Gastrocnemius medialis (tissue), 4 donors: ENCODE results near the gene TMEM169. TPM values are rescaled to one million over a fixed set of nuclear protein-coding genes. Genes with fewer than 3 reads are reported as not detected.

ENCODE experiments used
- ATAC-seq, 2 donors: fragments of 150-250 bp; one replicate each; pipeline ENCODE4 v1.9.1; 2016
- DNase-seq, 2 donors: peaks; one replicate each; pipeline ENCODE4 v3.0.0-alpha.2; 2019
- H3K27ac ChIP-seq, 4 donors: fragments of 200-600 bp; sonication (generic); 1 replicate in 1 of 4; 2 replicates in 3 of 4; pipeline ENCODE4 v1.5.1; 2016 to 2018; ENCODE audit warnings: mild to moderate bottlenecking in 2 of 4, moderate library complexity in 1 of 4
- H3K27me3 ChIP-seq, 3 donors: fragments of 200-600 bp; sonication (generic) in 2 of 3; 1 replicate in 1 of 3; 2 replicates in 2 of 3; pipeline versions ENCODE4 v1.5.1 to v1.6.0; 2016 to 2019; ENCODE audit warnings: mild to moderate bottlenecking in 1 of 3, moderate library complexity in 1 of 3
- H3K36me3 ChIP-seq, 2 donors: fragments of 200-600 bp; sonication (generic) in 1 of 2; one replicate each; pipeline ENCODE4 v1.5.1; 2017 to 2018
- H3K4me1 ChIP-seq, 2 donors: fragments of 200-600 bp; sonication (generic) in 1 of 2; one replicate each; pipeline ENCODE4 v1.5.1; 2016 to 2017; ENCODE audit warnings: mild to moderate bottlenecking in 2 of 2
- H3K4me3 ChIP-seq, 4 donors: fragments of 200-600 bp; sonication (generic) in 3 of 4; 1 replicate in 1 of 4; 2 replicates in 3 of 4; pipeline ENCODE4 v1.5.1; 2016 to 2019; ENCODE audit warnings: mild to moderate bottlenecking in 2 of 4
- H3K9me3 ChIP-seq, 3 donors: fragments of 200-600 bp; sonication (generic) in 2 of 3; 1 replicate in 1 of 3; 2 replicates in 2 of 3; pipeline ENCODE4 v1.5.1; 2016 to 2019
- POLR2A ChIP-seq, 2 donors: fragments of 450-650 bp; IDR thresholded peaks; one replicate each; pipeline ENCODE4 v1.6.1; 2017; ENCODE audit warnings: antibody characterized with exemption in 2 of 2, mild to moderate bottlenecking in 2 of 2, moderate library complexity in 2 of 2
- in situ Hi-C, 4 donors: fragments of 200-750 bp; cut with MboI; loops; one replicate each; pipeline versions ENCODE4 v1.15.0 to v1.8.0; 2017; ENCODE audit warnings: low sequenced_read_pairs in 4 of 4
- intact Hi-C: fragments of 100-400 bp; cut with DNase I; formaldehyde crosslinking; loops from one replicate; pipeline ENCODE4 v1.15.1; 2023; ENCODE audit warnings: low total_unique reads
- total RNA-seq, 4 donors: library from RNA; depleted of rRNA; stranded (reverse); fragments of >200 nt; gene quantifications; one replicate each; pipeline versions ENCODE4 v1.1.0 to v1.2.3, GENCODE V29; 2016
- TF ChIP-seq, protein P1 (sequence below), 5 experiments: fragments of 450-650 bp in 3 of 5; fragments of 200-600 bp in 2 of 5; sonication (generic) in 2 of 5; IDR thresholded peaks in 4 of 5; conservative IDR thresholded peaks in 1 of 5; 1 replicate in 4 of 5; 2 replicates in 1 of 5; pipeline ENCODE4 v1.5.1; 2016 to 2019; ENCODE audit warnings: antibody characterized with exemption in 5 of 5, mild to moderate bottlenecking in 3 of 5, moderate library complexity in 3 of 5

The TMEM169 gene
- total RNA-seq, 4 donors from 2014 or later = not detected

GRCh38 chr2:216064665-216065064 is 17.1 kb upstream of the TMEM169 start:
- TF ChIP-seq, protein P1, sequence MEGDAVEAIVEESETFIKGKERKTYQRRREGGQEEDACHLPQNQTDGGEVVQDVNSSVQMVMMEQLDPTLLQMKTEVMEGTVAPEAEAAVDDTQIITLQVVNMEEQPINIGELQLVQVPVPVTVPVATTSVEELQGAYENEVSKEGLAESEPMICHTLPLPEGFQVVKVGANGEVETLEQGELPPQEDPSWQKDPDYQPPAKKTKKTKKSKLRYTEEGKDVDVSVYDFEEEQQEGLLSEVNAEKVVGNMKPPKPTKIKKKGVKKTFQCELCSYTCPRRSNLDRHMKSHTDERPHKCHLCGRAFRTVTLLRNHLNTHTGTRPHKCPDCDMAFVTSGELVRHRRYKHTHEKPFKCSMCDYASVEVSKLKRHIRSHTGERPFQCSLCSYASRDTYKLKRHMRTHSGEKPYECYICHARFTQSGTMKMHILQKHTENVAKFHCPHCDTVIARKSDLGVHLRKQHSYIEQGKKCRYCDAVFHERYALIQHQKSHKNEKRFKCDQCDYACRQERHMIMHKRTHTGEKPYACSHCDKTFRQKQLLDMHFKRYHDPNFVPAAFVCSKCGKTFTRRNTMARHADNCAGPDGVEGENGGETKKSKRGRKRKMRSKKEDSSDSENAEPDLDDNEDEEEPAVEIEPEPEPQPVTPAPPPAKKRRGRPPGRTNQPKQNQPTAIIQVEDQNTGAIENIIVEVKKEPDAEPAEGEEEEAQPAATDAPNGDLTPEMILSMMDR (IDR thresholded peaks at IDR 0.05 in 4 of 5, conservative IDR thresholded peaks at IDR 0.05 in 1 of 5) = no peak
- TF ChIP-seq POLR2A (IDR thresholded peaks at IDR 0.05) = no peak

DNA sequence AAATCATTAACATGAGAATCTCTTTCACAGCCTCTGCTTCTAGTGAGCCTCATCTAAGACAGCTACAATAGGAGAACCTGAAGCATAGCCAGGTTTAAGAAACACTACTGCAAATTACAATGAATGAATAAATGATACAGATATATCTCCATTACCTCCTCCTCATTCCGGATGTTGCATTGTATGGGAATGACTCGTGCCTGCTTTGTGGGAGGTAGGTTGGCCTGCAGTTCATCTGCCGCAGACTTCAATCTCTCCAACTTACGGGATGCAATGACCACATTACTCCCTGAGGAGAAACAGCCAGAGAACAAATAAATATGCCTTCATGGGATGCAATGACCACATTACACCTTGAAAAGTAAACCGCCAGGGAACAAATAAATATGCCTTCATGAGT is 15.5 kb upstream of the TMEM169 start:
- Histone ChIP-seq H3K4me1 (no peaks in the 10 kb centered on the region), H3K9me3 (no peaks in the 10 kb centered on the region), H3K4me3 (no peak overlapping the region), H3K27ac (no peak overlapping the region), H3K27me3 (no peaks in the 10 kb centered on the region), H3K36me3 (no peaks in the 10 kb centered on the region)
- intact Hi-C loops = no loop called here
- DNase-seq = no peak
- in situ Hi-C loops = no loop called here
- TF ChIP-seq, protein P1 (IDR thresholded peaks at IDR 0.05 in 4 of 5, conservative IDR thresholded peaks at IDR 0.05 in 1 of 5) = no peak
- TF ChIP-seq POLR2A (IDR thresholded peaks at IDR 0.05) = no peak
- no peak for ATAC-seq

More at GRCh38 chr2:216064665-216065064, 17.1 kb upstream of the TMEM169 start:
- intact Hi-C loops = no loop called here
- DNase-seq (no peak), ATAC-seq (no peak)
- Histone ChIP-seq H3K4me3 (no peak overlapping the region), H3K9me3 (no peaks in the 10 kb centered on the region), H3K27ac (no peak overlapping the region), H3K4me1 (no peaks in the 10 kb centered on the region), H3K27me3 (no peaks in the 10 kb centered on the region), H3K36me3 (no peaks in the 10 kb centered on the region)
- in situ Hi-C loops = no loop called here

GRCh38 chr2:216069028-216069427 is 12.7 kb upstream of the TMEM169 start:
- no peaks in the 10 kb centered on the region for H3K4me1 ChIP-seq
- H3K4me3 ChIP-seq = no peak overlapping the region
- no peaks in the 10 kb centered on the region for H3K9me3 ChIP-seq
- intact Hi-C loops (no loop called here), in situ Hi-C loops (no loop called here)
- TF ChIP-seq POLR2A (IDR thresholded peaks at IDR 0.05) = no peak
- TF ChIP-seq, protein P1 (IDR thresholded peaks at IDR 0.05 in 4 of 5, conservative IDR thresholded peaks at IDR 0.05 in 1 of 5) = no peak
- H3K27me3 ChIP-seq = no peaks in the 10 kb centered on the region
- no peaks in the 10 kb centered on the region for H3K36me3 ChIP-seq
- DNase-seq (no peak), ATAC-seq (no peak)
- H3K27ac ChIP-seq = no peak overlapping the region

GRCh38 chr2:216070195-216070594 is 11.5 kb upstream of the TMEM169 start:
- in situ Hi-C loops = no loop called here

More at GRCh38 chr2:216070195-216070594, 11.5 kb upstream of the TMEM169 start:
- H3K4me1 ChIP-seq = no peaks in the 10 kb centered on the region
- no peaks in the 10 kb centered on the region for H3K36me3 ChIP-seq
- TF ChIP-seq, protein P1 (IDR thresholded peaks at IDR 0.05 in 4 of 5, conservative IDR thresholded peaks at IDR 0.05 in 1 of 5) = no peak
- TF ChIP-seq POLR2A (IDR thresholded peaks at IDR 0.05) = no peak
- no peak overlapping the region for H3K27ac ChIP-seq
- H3K9me3 ChIP-seq = no peaks in the 10 kb centered on the region
- DNase-seq (no peak), ATAC-seq (no peak)
- intact Hi-C loops = no loop called here
- no peak overlapping the region for H3K4me3 ChIP-seq
- no peaks in the 10 kb centered on the region for H3K27me3 ChIP-seq
